ENCODE measurements around the gene BCAN.

DNA sequence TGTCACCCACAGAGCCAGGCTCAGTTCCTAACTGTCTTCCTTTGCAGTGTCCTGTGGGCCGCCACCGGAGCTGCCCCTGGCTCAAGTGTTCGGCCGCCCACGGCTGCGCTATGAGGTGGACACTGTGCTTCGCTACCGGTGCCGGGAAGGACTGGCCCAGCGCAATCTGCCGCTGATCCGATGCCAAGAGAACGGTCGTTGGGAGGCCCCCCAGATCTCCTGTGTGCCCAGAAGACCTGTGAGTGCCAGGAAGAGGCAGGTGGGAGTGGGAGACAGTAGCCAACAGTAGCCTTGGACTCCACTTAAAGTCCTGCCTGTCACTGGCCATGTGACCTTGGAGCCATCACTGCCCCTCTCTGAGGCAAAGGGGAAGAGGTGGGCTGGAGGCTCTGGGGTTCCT, 16.6 kb downstream of the BCAN start:
- TF ChIP-seq FOXM1 (IDR thresholded peaks at IDR 0.05; ENCODE audit: borderline replicate concordance) = no peak
- TF ChIP-seq SP1 (IDR thresholded peaks at IDR 0.05) = no peak
- TF ChIP-seq NFRKB (IDR thresholded peaks at IDR 0.05) = no peak
- no peak for TF ChIP-seq ELF4 (IDR thresholded peaks at IDR 0.05)
- TF ChIP-seq, protein P1, sequence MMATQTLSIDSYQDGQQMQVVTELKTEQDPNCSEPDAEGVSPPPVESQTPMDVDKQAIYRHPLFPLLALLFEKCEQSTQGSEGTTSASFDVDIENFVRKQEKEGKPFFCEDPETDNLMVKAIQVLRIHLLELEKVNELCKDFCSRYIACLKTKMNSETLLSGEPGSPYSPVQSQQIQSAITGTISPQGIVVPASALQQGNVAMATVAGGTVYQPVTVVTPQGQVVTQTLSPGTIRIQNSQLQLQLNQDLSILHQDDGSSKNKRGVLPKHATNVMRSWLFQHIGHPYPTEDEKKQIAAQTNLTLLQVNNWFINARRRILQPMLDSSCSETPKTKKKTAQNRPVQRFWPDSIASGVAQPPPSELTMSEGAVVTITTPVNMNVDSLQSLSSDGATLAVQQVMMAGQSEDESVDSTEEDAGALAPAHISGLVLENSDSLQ (IDR thresholded peaks at IDR 0.05) = no peak
- no peak for TF ChIP-seq FOXK2 (IDR thresholded peaks at IDR 0.05)
- TF ChIP-seq CTBP1 (IDR thresholded peaks at IDR 0.05; ENCODE audit: borderline replicate concordance) = no peak
- TF ChIP-seq FOXA1 (IDR thresholded peaks at IDR 0.05) = no peak
- TF ChIP-seq SUZ12 (IDR thresholded peaks at IDR 0.05) = no peak
- TF ChIP-seq HDGF (IDR thresholded peaks at IDR 0.05; ENCODE audit: borderline replicate concordance) = no peak
